CD4-positive, alpha-beta T cell treated with Interleukin-2 at 100 ng/mL for 4 hours (primary cell): ENCODE measurements around the gene POU2F1.

ENCODE experiments used
- DNase-seq: peaks from one replicate; pipeline ENCODE4 v3.0.0-alpha.2; 2020; ENCODE audit warnings: low spot score

The POU2F1 gene

DNA sequence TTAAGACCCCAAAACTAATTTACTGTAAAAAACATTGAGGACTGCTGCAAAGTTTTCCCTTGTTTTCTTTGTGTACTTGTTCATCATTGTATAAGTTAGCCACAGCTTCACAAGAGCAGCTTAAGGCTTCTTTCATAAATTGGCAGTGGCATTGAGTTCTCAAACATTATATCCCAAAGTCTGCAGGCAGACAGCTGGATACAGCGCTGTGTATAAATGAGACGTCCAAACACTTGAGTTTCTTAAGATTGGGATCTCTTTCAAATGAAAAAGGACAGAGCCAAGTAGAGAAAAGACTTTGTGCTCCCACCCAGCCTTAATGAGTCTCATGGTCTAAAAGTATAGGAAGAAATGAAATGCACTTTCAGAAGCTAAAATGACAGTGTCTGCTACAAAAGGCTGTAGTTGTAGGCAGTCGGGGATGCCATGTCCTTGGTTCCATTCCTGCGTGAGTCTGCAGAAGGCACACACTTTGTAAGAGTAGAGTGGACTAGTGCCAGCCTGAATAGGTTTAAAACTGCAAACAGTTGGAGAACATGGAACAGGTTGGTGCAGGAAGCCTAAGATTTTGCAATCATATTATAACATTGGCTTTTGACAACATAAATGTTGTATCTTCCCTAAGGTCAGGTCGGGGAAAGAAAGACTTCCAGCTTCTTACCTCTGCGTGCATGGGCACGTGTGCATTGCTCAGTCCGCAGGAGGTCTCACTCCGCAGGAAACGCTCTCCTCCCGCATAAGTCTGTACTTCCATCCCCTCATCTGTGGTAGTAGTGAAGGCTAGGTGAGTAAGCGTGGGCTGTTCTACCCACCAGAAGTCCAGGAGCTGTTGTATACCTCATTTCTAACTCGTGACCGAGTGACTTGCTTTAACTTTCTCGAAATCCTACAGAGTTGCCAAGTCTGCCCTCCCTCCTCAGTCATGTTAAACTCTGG is 203.3 kb downstream of the POU2F1 start:
- no peak for DNase-seq

DNA sequence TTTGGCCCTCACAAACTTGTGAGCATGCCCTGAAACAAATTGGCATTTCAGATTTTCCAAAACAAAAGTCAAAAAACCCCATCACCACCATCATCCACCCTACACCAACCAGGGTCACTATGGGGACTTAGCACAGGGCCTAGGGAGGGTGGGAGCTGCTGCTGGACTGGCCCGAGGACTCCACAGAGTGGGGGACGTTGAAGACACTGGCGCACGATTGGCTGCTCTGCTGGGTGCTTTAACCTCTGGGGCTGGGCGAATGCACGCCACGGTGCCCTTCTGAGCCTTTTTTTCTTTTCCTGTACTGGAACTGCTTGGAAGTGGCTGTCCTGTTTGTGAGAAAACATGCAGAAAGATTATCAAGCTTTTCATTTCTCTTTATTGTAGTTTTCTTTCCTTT is 204.8 kb downstream of the POU2F1 start:
- DNase-seq: no peak

- no peak for DNase-seq
These were observed 206.0 kb downstream of the POU2F1 start for GRCh38 chr1:167426716-167427115.

DNA sequence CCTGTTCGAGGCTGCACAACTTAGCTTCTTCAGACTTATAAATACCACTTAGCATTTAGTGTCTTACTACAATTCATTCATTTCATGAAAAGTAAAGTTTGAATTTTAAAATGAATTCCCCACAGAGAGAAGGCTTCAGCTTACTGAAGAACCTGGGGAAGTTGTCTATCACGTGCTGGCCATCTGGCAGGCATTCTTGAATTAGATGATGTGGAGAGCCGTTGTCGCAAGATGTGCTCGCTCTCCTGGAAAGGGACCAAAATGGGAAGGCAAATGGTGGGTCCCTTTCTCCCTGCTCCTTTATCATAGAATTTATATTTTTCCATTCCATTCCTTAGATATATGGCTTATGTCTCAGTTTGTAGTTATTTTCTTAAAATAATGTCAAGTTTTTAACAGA is 207.2 kb downstream of the POU2F1 start:
- no peak for DNase-seq

- DNase-seq: peak; percentile 31
These were observed 207.7 kb downstream of the POU2F1 start for GRCh38 chr1:167428395-167428794.

GRCh38 chr1:167429612-167430011 is 208.9 kb downstream of the POU2F1 start:
- DNase-seq: no peak

DNA sequence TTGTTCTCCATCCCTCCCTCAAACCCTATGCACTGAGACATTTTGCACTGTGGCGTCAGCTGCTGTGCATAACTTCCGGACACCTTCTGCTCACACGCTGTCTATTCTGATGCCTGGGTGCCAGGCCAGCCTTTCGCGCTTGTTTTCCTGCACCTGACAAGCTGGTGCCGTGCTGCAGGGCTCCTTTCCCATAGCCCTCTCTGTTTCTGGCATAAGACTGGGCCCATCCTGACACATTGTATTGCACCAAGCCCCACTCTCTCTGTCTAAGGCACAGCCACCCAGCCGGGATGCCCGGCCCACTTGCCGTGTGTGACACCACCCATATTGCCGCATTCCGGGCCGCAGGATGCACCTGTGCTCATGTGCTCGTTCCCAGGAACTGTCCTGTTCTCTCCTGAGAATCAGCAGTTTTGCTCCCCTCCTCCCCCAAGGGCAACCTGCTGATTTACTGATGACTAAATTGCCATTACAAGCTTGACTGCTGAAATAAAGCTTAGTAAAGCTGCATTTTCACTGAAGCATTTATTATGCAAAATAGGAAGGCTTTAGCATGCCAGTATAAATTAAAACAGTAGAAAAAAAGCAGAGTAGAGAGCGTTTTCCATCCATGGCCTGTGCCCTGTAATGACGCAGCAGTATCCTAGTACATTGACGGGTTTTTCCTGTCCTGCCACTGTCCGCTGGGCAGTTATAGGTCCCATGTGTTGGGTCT is 209.6 kb downstream of the POU2F1 start:
- DNase-seq: no peak

- DNase-seq: no peak
These were observed 210.2 kb downstream of the POU2F1 start for GRCh38 chr1:167430849-167431242.

DNA sequence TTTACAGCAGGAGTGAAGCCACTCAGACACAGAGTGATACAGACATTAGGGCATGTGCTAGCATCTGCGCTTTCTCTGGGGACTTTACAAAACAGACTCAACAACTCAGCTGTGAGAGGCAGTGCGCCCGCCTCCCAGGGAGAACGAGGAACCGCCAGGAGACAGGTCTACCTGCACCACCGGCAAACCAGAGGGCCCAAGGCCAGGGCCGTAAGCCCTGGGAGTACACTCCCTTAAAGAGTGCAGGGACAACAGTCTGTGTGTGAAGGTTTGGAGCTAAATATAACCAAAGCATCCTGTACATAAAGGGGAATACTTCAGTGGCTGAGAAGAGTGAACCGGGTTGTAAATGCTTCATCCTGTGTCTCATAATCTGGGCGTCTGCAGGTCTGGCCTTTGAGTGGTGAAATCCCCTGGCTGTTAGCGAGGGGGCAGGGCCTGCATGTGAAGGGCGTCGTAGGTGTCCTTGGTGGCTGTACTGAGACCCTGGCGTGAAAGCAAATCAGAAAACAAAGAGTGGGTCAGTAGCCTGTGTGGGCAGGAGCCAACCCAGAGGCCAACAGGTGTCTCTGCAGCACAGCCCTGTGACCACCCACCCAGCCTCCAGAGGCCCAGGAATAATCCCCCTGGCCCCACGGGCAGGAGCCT is 210.7 kb downstream of the POU2F1 start:
- no peak for DNase-seq

GRCh38 chr1:167431909-167432650 is 211.4 kb downstream of the POU2F1 start:
- DNase-seq: no peak

- no peak for DNase-seq
These were observed 212.1 kb downstream of the POU2F1 start for GRCh38 chr1:167432780-167433179.

DNA sequence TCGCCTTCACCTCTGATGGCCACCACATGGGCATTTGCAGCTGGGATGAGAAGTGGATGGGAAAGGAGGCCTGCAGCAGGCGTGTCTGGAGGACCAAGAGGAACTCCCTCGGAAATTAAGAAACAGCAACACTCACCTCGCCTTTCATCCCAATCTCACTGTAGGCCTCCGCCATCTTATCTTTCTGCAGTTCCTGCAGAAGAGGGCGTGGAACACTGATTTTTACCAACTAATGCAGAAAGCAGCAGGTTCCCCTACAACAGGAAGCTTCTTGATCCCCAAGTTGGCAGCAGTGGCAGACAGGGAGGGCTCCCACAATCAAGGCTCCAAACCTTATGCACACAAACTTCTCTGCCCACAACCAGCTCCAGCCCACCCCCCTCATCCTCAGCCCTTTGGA is 213.2 kb downstream of the POU2F1 start:
- no peak for DNase-seq

DNA sequence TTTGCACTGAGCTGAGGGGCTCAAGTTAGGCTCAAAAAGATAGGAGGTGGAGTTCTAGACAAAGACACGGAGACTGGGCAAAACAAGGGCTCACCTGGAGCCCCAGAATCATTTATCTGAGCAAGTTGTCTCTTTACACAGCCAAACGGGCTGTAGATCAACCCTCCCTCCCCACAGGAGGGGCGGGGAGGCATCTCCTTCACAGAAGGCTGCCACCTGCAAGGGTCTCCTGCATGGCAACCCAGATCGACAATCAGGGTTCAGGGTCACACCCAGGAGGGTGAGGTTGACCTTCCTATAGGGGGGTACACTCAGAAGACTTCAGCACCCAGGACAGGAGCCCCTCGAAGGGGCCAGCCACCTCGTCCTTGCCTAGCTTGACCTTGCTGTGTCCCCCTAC is 213.6 kb downstream of the POU2F1 start:
- no peak for DNase-seq

GRCh38 chr1:167435484-167435883 is 214.8 kb downstream of the POU2F1 start:
- no peak for DNase-seq

GRCh38 chr1:167438171-167439138 is 217.8 kb downstream of the POU2F1 start:
- DNase-seq: peak; percentile 31

DNA sequence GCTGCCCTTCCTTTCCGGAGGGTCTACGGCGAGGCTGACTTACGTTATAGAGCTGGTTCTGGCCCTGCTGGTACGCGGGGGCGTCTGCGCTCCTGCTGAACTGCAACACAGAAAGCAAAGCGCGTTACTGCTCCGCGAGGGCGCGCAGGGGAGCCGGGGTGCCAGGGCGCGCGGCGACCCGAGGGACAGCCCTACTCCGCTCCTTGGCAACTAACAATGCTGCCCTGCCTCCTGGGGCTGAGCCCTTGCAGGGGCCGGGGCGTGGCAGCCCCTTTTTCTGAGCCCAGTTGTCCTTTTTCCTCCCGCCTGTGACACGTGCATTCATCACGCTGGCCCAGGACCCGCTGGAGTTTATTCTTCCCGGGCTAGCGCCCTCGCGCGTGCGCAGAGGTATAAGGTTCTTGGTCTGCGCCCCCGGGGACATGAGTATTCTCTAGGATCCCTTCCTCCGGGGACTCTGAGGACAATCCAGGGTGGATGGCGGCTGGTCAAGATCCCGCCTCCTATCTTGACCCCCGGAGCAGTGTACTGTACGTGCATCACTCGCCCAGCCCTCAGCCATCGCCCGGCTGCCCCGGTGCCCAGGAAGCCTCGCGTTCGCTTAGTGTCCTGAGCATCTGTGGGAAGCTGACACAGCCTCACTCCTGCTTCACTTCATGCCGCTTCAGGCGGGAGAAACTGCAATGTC is 218.8 kb downstream of the POU2F1 start:
- DNase-seq: no peak

- no peak for DNase-seq
These were observed 219.7 kb downstream of the POU2F1 start for GRCh38 chr1:167440345-167440744.

DNA sequence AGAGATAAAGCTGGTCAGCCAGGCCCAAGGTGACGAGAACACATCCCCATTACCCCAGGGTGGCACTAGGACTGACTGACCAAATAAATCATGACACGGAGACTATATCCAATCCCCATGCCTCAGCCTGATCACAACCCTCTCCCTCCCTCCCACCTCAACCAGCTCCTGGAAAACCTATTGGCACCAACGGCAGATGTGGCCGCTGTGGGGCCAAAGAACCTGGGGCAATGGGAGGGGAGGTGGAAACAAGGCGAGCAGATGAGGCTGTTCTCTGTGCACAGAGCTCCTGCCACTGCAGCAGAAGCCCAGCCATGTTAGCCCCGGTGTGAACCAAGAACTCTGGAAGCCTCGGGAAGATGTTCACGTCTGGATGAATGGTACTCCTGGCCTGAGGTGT is 220.1 kb downstream of the POU2F1 start:
- DNase-seq: no peak

- no peak for DNase-seq
These were observed 220.5 kb downstream of the POU2F1 start for GRCh38 chr1:167441222-167441621.

- peak; percentile 90 for DNase-seq
These were observed 221.6 kb downstream of the POU2F1 start for GRCh38 chr1:167442142-167442848.
